Measurements from ENCODE around the gene ZDHHC11.

Gene ZDHHC11

GRCh38 chr5:876398-877365, 25.9 kb upstream of the ZDHHC11 start:
- H3K27me3 ChIP-seq (ENCODE audit: control insufficient read depth, insufficient read depth, low read length): no peaks in the 10 kb centered on the region
- no peak overlapping the region for H3K9ac ChIP-seq (ENCODE audit: low read depth, low read length)
- H3K36me3 ChIP-seq (ENCODE audit: control insufficient read depth, insufficient read depth, low read length): peaks cover 56% of the 10 kb centered on the region
- H3K4me3 ChIP-seq (ENCODE audit: low read depth, low read length): no peak overlapping the region
- no peaks in the 10 kb centered on the region for H3K9me3 ChIP-seq (ENCODE audit: control insufficient read depth, insufficient read depth, low read length)
- no peaks in the 10 kb centered on the region for H3K4me1 ChIP-seq (ENCODE audit: control insufficient read depth, insufficient read depth, low read length)

GRCh38 chr5:875931-876330, 25.1 kb upstream of the ZDHHC11 start:
- H3K4me3 ChIP-seq (ENCODE audit: low read depth, low read length): no peak overlapping the region
- no peaks in the 10 kb centered on the region for H3K27me3 ChIP-seq (ENCODE audit: control insufficient read depth, insufficient read depth, low read length)
- no peaks in the 10 kb centered on the region for H3K9me3 ChIP-seq (ENCODE audit: control insufficient read depth, insufficient read depth, low read length)
- H3K9ac ChIP-seq (ENCODE audit: low read depth, low read length): no peak overlapping the region
- no peaks in the 10 kb centered on the region for H3K4me1 ChIP-seq (ENCODE audit: control insufficient read depth, insufficient read depth, low read length)
- H3K36me3 ChIP-seq (ENCODE audit: control insufficient read depth, insufficient read depth, low read length): peaks cover 57% of the 10 kb centered on the region

GRCh38 chr5:873328-873727, 22.5 kb upstream of the ZDHHC11 start:
- Histone ChIP-seq H3K36me3 (ENCODE audit: control insufficient read depth, insufficient read depth, low read length) (peaks cover 75% of the 10 kb centered on the region), H3K9ac (ENCODE audit: low read depth, low read length) (no peak overlapping the region), H3K27me3 (ENCODE audit: control insufficient read depth, insufficient read depth, low read length) (no peaks in the 10 kb centered on the region)

GRCh38 chr5:872301-872700, 21.5 kb upstream of the ZDHHC11 start:
- Histone ChIP-seq H3K27me3 (ENCODE audit: control insufficient read depth, insufficient read depth, low read length) (no peaks in the 10 kb centered on the region), H3K4me1 (ENCODE audit: control insufficient read depth, insufficient read depth, low read length) (no peaks in the 10 kb centered on the region), H3K9me3 (ENCODE audit: control insufficient read depth, insufficient read depth, low read length) (no peaks in the 10 kb centered on the region), H3K4me3 (ENCODE audit: low read depth, low read length) (no peak overlapping the region), H3K36me3 (ENCODE audit: control insufficient read depth, insufficient read depth, low read length) (peaks cover 78% of the 10 kb centered on the region), H3K9ac (ENCODE audit: low read depth, low read length) (no peak overlapping the region)

More at GRCh38 chr5:873328-873727, 22.5 kb upstream of the ZDHHC11 start:
- H3K4me1 ChIP-seq (ENCODE audit: control insufficient read depth, insufficient read depth, low read length): no peaks in the 10 kb centered on the region
- no peaks in the 10 kb centered on the region for H3K9me3 ChIP-seq (ENCODE audit: control insufficient read depth, insufficient read depth, low read length)
- H3K4me3 ChIP-seq (ENCODE audit: low read depth, low read length): no peak overlapping the region

- H3K9ac ChIP-seq (ENCODE audit: low read depth, low read length): no peak overlapping the region
- H3K9me3 ChIP-seq (ENCODE audit: control insufficient read depth, insufficient read depth, low read length): no peaks in the 10 kb centered on the region
- H3K36me3 ChIP-seq (ENCODE audit: control insufficient read depth, insufficient read depth, low read length): peaks cover 79% of the 10 kb centered on the region
- no peaks in the 10 kb centered on the region for H3K4me1 ChIP-seq (ENCODE audit: control insufficient read depth, insufficient read depth, low read length)
- H3K4me3 ChIP-seq (ENCODE audit: low read depth, low read length): no peak overlapping the region
- no peaks in the 10 kb centered on the region for H3K27me3 ChIP-seq (ENCODE audit: control insufficient read depth, insufficient read depth, low read length)
These were observed 21.0 kb upstream of the ZDHHC11 start for GRCh38 chr5:871596-872298.

GRCh38 chr5:870956-871355, 20.2 kb upstream of the ZDHHC11 start:
- H3K36me3 ChIP-seq (ENCODE audit: control insufficient read depth, insufficient read depth, low read length): peaks cover 77% of the 10 kb centered on the region
- no peak overlapping the region for H3K9ac ChIP-seq (ENCODE audit: low read depth, low read length)
- no peak overlapping the region for H3K4me3 ChIP-seq (ENCODE audit: low read depth, low read length)
- no peaks in the 10 kb centered on the region for H3K4me1 ChIP-seq (ENCODE audit: control insufficient read depth, insufficient read depth, low read length)
- no peaks in the 10 kb centered on the region for H3K9me3 ChIP-seq (ENCODE audit: control insufficient read depth, insufficient read depth, low read length)
- no peaks in the 10 kb centered on the region for H3K27me3 ChIP-seq (ENCODE audit: control insufficient read depth, insufficient read depth, low read length)

GRCh38 chr5:868428-869135, 17.8 kb upstream of the ZDHHC11 start:
- Histone ChIP-seq H3K27me3 (ENCODE audit: control insufficient read depth, insufficient read depth, low read length) (no peaks in the 10 kb centered on the region), H3K4me1 (ENCODE audit: control insufficient read depth, insufficient read depth, low read length) (no peaks in the 10 kb centered on the region), H3K9me3 (ENCODE audit: control insufficient read depth, insufficient read depth, low read length) (no peaks in the 10 kb centered on the region), H3K9ac (ENCODE audit: low read depth, low read length) (no peak overlapping the region), H3K36me3 (ENCODE audit: control insufficient read depth, insufficient read depth, low read length) (peaks cover 86% of the 10 kb centered on the region), H3K4me3 (ENCODE audit: low read depth, low read length) (no peak overlapping the region)

- H3K27me3 ChIP-seq (ENCODE audit: control insufficient read depth, insufficient read depth, low read length): no peaks in the 10 kb centered on the region
- no peaks in the 10 kb centered on the region for H3K9me3 ChIP-seq (ENCODE audit: control insufficient read depth, insufficient read depth, low read length)
- H3K4me3 ChIP-seq (ENCODE audit: low read depth, low read length): no peak overlapping the region
- H3K36me3 ChIP-seq (ENCODE audit: control insufficient read depth, insufficient read depth, low read length): peaks cover 90% of the 10 kb centered on the region
- H3K4me1 ChIP-seq (ENCODE audit: control insufficient read depth, insufficient read depth, low read length): no peaks in the 10 kb centered on the region
- H3K9ac ChIP-seq (ENCODE audit: low read depth, low read length): no peak overlapping the region
These were observed 16.6 kb upstream of the ZDHHC11 start for GRCh38 chr5:867300-867870.

- Histone ChIP-seq H3K27me3 (ENCODE audit: control insufficient read depth, insufficient read depth, low read length) (no peaks in the 10 kb centered on the region), H3K36me3 (ENCODE audit: control insufficient read depth, insufficient read depth, low read length) (peaks cover 82% of the 10 kb centered on the region), H3K4me3 (ENCODE audit: low read depth, low read length) (no peak overlapping the region), H3K4me1 (ENCODE audit: control insufficient read depth, insufficient read depth, low read length) (no peaks in the 10 kb centered on the region), H3K9ac (ENCODE audit: low read depth, low read length) (no peak overlapping the region), H3K9me3 (ENCODE audit: control insufficient read depth, insufficient read depth, low read length) (no peaks in the 10 kb centered on the region)
These were observed 15.0 kb upstream of the ZDHHC11 start for GRCh38 chr5:865771-866170.

- Histone ChIP-seq H3K9me3 (ENCODE audit: control insufficient read depth, insufficient read depth, low read length) (no peaks in the 10 kb centered on the region), H3K4me3 (ENCODE audit: low read depth, low read length) (no peak overlapping the region), H3K4me1 (ENCODE audit: control insufficient read depth, insufficient read depth, low read length) (no peaks in the 10 kb centered on the region), H3K27me3 (ENCODE audit: control insufficient read depth, insufficient read depth, low read length) (no peaks in the 10 kb centered on the region), H3K36me3 (ENCODE audit: control insufficient read depth, insufficient read depth, low read length) (peaks cover 80% of the 10 kb centered on the region), H3K9ac (ENCODE audit: low read depth, low read length) (no peak overlapping the region)
These were observed 14.4 kb upstream of the ZDHHC11 start for GRCh38 chr5:865168-865521.

- no peaks in the 10 kb centered on the region for H3K27me3 ChIP-seq (ENCODE audit: control insufficient read depth, insufficient read depth, low read length)
- H3K36me3 ChIP-seq (ENCODE audit: control insufficient read depth, insufficient read depth, low read length): peaks cover 75% of the 10 kb centered on the region
- no peak overlapping the region for H3K9ac ChIP-seq (ENCODE audit: low read depth, low read length)
- H3K4me1 ChIP-seq (ENCODE audit: control insufficient read depth, insufficient read depth, low read length): no peaks in the 10 kb centered on the region
- H3K9me3 ChIP-seq (ENCODE audit: control insufficient read depth, insufficient read depth, low read length): no peaks in the 10 kb centered on the region
- H3K4me3 ChIP-seq (ENCODE audit: low read depth, low read length): no peak overlapping the region
These were observed 13.8 kb upstream of the ZDHHC11 start for GRCh38 chr5:864492-865167.
